ENCODE data around the gene NT5M.

The NT5M gene

DNA sequence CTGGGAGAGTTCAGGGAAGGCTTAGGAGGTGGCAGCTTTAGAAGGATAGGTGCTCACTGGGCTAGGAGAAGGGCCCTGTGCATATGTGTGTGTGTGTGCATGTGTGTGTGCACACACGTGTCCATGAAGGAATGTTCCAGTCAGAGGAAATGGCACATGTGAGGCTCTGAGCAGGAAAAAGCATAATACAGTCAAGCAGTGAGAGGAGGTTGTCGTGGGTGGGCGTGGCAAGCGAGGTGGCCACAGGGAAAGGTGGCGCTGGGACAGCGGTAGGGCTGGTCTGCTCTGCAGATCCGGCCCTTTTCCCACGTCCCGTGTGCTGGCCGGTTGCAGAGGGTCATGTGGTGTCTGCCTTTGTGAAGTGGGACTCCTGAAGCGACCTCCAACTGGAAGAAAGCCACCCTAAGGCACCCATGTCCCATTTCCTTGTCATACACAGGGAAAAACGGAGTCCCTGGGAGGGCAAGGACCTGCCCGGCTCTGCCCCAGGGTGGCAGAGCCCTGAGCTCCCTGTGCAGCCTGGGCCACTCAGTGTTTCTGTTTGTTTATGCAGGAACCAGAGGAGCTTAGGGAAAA is 40.1 kb downstream of the NT5M start:
- Histone ChIP-seq H3K36me3 (ENCODE audit: insufficient read depth, low read length) (no peaks in the 10 kb centered on the region), H3K27ac (no peak overlapping the region), H3K4me3 (no peak overlapping the region), H3K9me3 (ENCODE audit: low read depth, low read length) (no peaks in the 10 kb centered on the region), H3K9ac (ENCODE audit: insufficient read length) (no peak overlapping the region)
- no peak for TF ChIP-seq POLR2AphosphoS5 (IDR thresholded peaks at IDR 0.05; ENCODE audit: borderline replicate concordance, low read depth, low read length)
- no peak for TF ChIP-seq FOXP2 (optimal IDR thresholded peaks at IDR 0.05; ENCODE audit: control extremely low read depth, extremely low read length, insufficient read depth)
- TF ChIP-seq EZH2 (IDR thresholded peaks at IDR 0.05): no peak
- no peak for DNase-seq (ENCODE audit: low read depth, low spot score)

DNA sequence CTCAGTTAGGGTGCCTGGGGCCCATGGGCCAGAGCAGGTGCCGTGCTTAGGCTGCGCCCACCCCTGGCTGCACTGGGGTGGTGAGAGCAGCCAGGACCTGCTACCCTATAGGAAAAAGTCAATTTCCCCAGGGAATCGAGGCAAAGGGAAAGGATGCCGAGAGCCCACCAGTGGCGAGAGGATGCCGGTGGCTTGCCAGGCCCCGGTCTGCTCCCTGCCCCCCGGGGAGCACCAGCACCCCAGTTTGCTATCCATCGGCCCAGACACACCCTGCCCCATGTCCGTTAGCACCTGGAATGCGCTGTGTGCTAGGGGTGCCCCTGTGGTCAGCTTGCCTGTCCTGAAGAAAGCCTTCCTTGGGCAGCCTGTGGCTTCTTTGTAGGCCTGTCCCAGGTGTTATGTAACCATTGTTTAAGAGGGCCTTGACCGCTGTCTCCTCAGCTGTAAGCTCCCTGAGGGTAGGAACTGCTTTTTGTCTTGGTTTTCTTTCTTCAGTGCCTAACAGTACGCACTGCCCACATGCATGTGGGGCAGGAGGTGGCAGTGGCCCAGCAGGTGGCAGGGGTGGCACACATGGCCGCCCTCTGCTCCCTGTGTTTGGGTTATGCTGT is 40.8 kb downstream of the NT5M start:
- no peak overlapping the region for H3K27ac ChIP-seq
- no peaks in the 10 kb centered on the region for H3K9me3 ChIP-seq (ENCODE audit: low read depth, low read length)
- H3K4me3 ChIP-seq: no peak overlapping the region
- no peak overlapping the region for H3K9ac ChIP-seq (ENCODE audit: insufficient read length)
- no peak for DNase-seq (ENCODE audit: low read depth, low spot score)
- no peaks in the 10 kb centered on the region for H3K36me3 ChIP-seq (ENCODE audit: insufficient read depth, low read length)
- TF ChIP-seq POLR2AphosphoS5 (IDR thresholded peaks at IDR 0.05; ENCODE audit: borderline replicate concordance, low read depth, low read length) (no peak), EZH2 (IDR thresholded peaks at IDR 0.05) (no peak), FOXP2 (optimal IDR thresholded peaks at IDR 0.05; ENCODE audit: control extremely low read depth, extremely low read length, insufficient read depth) (no peak)

DNA sequence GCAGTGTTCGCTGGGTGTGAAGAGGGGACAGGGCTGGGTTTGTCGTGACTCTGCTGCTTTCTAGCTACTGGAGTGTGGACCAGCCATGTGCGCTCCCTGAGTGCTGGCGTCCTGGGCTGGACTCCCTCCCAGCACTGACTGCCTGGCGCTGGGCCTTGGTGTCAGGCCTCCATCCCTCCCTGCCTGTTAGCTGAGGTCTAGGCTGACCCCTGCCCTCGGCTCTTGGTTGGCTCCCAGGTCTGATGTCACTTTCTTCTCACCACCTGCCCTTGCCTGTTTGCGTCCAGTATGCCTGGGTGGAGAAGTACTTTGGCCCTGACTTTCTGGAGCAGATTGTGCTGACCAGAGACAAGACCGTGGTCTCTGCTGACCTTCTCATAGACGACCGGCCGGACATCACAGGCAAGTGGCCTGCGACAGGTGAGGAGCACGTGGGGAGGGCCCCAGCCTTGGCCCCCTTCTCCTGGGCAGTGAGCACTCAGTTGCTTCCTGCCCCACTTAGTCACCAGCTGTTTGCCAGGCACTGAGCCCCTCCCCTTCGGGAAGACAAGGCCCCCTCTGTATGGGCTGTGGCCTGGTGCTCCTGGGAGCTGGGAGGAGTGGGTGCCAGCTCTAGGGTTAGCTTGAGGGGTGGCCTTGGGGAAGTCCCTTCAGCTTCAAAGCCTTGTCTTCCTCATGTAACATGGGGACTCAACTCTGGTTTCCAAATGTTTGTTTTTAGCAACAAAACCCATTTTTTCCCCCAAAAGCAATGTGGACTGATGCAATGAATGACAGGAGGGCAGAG is 41.5 kb downstream of the NT5M start:
- Histone ChIP-seq H3K36me3 (ENCODE audit: insufficient read depth, low read length) (no peaks in the 10 kb centered on the region), H3K9ac (ENCODE audit: insufficient read length) (no peak overlapping the region), H3K4me3 (no peak overlapping the region), H3K9me3 (ENCODE audit: low read depth, low read length) (no peaks in the 10 kb centered on the region), H3K27ac (no peak overlapping the region)
- DNase-seq (ENCODE audit: low read depth, low spot score): no peak
- no peak for TF ChIP-seq POLR2AphosphoS5 (IDR thresholded peaks at IDR 0.05; ENCODE audit: borderline replicate concordance, low read depth, low read length)
- TF ChIP-seq FOXP2 (optimal IDR thresholded peaks at IDR 0.05; ENCODE audit: control extremely low read depth, extremely low read length, insufficient read depth): no peak
- TF ChIP-seq EZH2 (IDR thresholded peaks at IDR 0.05): no peak

DNA sequence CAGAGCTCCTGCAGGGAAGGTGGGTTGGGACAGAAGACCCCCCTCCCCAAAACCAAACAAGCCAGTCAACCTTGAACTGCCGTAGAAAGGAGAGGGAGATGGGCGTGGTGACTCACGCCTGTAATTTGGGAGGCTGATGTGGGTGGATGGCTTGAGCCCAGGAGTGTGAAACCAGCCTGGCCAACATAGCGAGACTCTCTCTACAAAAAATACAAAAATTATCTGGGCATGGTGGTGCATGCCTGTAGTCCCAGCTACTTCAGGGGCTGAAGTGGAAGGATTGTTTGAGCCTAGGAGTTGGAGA is 42.1 kb downstream of the NT5M start:
- H3K36me3 ChIP-seq (ENCODE audit: insufficient read depth, low read length): no peaks in the 10 kb centered on the region
- no peak overlapping the region for H3K27ac ChIP-seq
- no peaks in the 10 kb centered on the region for H3K9me3 ChIP-seq (ENCODE audit: low read depth, low read length)
- TF ChIP-seq POLR2AphosphoS5 (IDR thresholded peaks at IDR 0.05; ENCODE audit: borderline replicate concordance, low read depth, low read length): no peak
- no peak for TF ChIP-seq FOXP2 (optimal IDR thresholded peaks at IDR 0.05; ENCODE audit: control extremely low read depth, extremely low read length, insufficient read depth)
- TF ChIP-seq EZH2 (IDR thresholded peaks at IDR 0.05): no peak
- no peak overlapping the region for H3K9ac ChIP-seq (ENCODE audit: insufficient read length)
- H3K4me3 ChIP-seq: no peak overlapping the region
- DNase-seq (ENCODE audit: low read depth, low spot score): no peak

DNA sequence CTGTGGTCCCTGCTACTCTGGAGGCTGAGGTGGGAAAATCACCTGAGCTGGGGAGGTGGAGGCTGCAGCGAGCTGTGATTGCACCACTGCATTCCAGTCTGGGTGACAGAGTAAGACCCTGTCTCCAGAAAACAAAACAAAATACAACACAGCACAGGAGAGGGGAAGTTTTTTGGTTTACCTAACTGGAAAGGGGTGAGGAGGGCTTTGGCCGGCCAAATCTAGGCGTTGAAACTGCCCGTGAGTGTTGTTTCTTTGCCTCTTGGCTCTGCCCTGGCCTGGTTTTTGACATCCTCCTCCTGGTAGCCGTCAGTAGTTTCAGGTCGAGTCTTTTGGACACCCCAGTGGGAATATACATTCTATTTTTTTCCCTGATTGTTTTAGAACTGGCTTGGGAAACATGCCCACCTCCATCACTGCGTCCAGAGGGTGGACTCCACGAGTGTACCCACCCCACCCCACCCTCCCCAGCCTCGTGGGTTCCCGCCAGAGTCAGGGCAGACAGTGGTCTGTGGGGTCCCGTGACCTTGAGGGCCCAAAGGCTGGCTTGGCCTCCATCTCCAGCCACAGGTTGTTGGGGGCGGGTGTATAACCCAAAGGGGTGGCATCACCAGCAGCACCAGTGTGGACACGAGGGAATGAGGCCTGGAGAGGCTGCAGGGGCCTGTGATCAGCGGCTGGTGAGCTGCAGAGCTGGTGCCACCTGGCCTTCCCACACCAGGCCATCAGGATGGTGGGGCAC is 42.7 kb downstream of the NT5M start:
- DNase-seq (ENCODE audit: low read depth, low spot score): no peak
- no peak for TF ChIP-seq EZH2 (IDR thresholded peaks at IDR 0.05)
- no peak for TF ChIP-seq FOXP2 (optimal IDR thresholded peaks at IDR 0.05; ENCODE audit: control extremely low read depth, extremely low read length, insufficient read depth)
- Histone ChIP-seq H3K9ac (ENCODE audit: insufficient read length) (no peak overlapping the region), H3K27ac (no peak overlapping the region), H3K4me3 (no peak overlapping the region), H3K9me3 (ENCODE audit: low read depth, low read length) (no peaks in the 10 kb centered on the region), H3K36me3 (ENCODE audit: insufficient read depth, low read length) (no peaks in the 10 kb centered on the region)

DNA sequence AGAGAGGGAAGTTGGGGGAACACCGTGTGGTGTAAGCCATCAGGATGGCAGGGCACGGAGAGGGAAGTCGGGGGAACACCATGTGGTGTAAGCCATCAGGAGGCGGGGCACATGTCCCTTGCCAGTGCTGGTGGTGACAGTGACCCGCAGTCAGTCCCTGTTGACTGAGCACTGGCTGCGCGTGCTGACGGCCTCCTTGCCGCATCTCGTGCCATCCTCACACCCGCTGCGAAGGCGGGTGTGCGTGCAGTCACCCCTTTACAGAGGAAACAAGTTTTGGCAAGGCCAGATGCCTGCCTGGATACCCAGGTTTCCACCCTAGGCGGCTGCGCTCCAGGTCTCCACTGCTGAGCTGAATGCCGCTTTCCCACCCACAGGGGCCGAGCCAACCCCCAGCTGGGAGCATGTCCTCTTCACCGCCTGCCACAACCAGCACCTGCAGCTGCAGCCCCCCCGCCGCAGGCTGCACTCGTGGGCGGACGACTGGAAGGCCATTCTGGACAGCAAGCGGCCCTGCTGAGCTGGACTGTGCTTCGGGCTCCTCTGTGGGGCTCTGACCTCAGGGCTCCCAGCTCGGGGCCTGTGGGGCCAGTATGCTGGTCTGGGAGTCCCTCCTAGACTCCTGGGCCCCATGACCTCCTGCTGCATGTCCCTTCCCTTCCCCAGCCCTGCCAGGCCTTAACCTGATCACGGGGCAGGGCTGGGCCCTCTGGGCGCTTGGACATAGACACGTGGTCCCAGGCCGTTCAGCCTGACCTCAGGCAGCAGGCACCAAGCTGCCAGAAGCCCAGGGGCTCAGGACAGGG is 43.5 kb downstream of the NT5M start:
- DNase-seq (ENCODE audit: low read depth, low spot score): no peak
- Histone ChIP-seq H3K4me3 (no peak overlapping the region), H3K9ac (ENCODE audit: insufficient read length) (no peak overlapping the region), H3K9me3 (ENCODE audit: low read depth, low read length) (no peaks in the 10 kb centered on the region), H3K27ac (no peak overlapping the region), H3K36me3 (ENCODE audit: insufficient read depth, low read length) (no peaks in the 10 kb centered on the region)
- TF ChIP-seq FOXP2 (optimal IDR thresholded peaks at IDR 0.05; ENCODE audit: control extremely low read depth, extremely low read length, insufficient read depth) (no peak), EZH2 (IDR thresholded peaks at IDR 0.05) (no peak), POLR2AphosphoS5 (IDR thresholded peaks at IDR 0.05; ENCODE audit: borderline replicate concordance, low read depth, low read length) (no peak)

DNA sequence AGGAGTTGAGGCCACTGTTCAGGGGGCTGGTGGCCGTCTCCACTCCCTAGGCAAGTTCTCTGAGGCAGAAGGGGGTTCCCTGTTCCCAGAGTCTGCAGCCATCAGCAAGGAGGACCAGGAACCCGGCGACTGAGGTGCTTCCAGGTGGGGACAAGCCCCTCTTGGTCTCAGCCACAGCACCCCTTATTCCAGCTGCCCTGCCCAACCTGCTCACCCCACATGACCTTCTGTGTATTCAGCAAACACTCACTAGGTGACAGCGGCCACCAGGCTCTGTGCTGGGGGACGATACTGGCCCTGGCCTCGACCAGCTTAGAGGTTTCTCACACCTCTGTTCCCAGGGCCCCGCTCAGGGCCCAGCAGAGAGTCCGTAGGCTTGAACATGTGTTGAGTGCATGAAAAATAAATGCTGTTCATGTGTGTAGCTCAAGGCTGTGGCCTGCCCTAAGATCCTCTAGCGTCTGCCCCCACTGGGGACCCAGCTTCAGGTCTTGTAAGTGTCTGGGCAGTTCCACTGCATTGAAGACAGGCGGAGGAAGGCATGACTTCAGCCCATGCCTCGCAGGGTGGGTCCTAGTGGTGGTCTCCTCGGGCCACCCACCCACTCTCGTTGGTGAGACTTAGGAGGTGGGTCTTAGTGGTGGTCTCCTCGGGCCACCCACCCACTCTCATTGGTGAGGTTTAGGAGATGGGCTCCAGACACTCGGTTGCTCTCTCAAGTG is 44.2 kb downstream of the NT5M start:
- Histone ChIP-seq H3K27ac (no peak overlapping the region), H3K9ac (ENCODE audit: insufficient read length) (no peak overlapping the region), H3K4me3 (no peak overlapping the region), H3K36me3 (ENCODE audit: insufficient read depth, low read length) (no peaks in the 10 kb centered on the region), H3K9me3 (ENCODE audit: low read depth, low read length) (no peaks in the 10 kb centered on the region)
- no peak for TF ChIP-seq POLR2AphosphoS5 (IDR thresholded peaks at IDR 0.05; ENCODE audit: borderline replicate concordance, low read depth, low read length)
- TF ChIP-seq EZH2 (IDR thresholded peaks at IDR 0.05): no peak
- no peak for TF ChIP-seq FOXP2 (optimal IDR thresholded peaks at IDR 0.05; ENCODE audit: control extremely low read depth, extremely low read length, insufficient read depth)
- DNase-seq (ENCODE audit: low read depth, low spot score): no peak
